AG09309 (cell line): Measurements from ENCODE around the gene PTDSS2.

Experiments
- DNase-seq: peaks from one replicate; pipeline ENCODE4 v3.0.0-alpha.2; 2010; ENCODE audit warnings: low read depth
- H3K4me3 ChIP-seq: 2 replicates; pipeline ENCODE4 v1.5.1; 2011; ENCODE audit warnings: mild to moderate bottlenecking, low read depth, low read length, moderate library complexity; ENCODE audit not compliant: control insufficient read depth
- TF ChIP-seq, protein P1 (sequence below): IDR thresholded peaks from 2 replicates; pipeline ENCODE4 v1.5.1; 2011; ENCODE audit warnings: mild to moderate bottlenecking, low read depth, low read length, inconsistent platforms; ENCODE audit not compliant: insufficient read depth, control insufficient read depth; ENCODE audit errors: missing control alignments

Gene PTDSS2

DNA sequence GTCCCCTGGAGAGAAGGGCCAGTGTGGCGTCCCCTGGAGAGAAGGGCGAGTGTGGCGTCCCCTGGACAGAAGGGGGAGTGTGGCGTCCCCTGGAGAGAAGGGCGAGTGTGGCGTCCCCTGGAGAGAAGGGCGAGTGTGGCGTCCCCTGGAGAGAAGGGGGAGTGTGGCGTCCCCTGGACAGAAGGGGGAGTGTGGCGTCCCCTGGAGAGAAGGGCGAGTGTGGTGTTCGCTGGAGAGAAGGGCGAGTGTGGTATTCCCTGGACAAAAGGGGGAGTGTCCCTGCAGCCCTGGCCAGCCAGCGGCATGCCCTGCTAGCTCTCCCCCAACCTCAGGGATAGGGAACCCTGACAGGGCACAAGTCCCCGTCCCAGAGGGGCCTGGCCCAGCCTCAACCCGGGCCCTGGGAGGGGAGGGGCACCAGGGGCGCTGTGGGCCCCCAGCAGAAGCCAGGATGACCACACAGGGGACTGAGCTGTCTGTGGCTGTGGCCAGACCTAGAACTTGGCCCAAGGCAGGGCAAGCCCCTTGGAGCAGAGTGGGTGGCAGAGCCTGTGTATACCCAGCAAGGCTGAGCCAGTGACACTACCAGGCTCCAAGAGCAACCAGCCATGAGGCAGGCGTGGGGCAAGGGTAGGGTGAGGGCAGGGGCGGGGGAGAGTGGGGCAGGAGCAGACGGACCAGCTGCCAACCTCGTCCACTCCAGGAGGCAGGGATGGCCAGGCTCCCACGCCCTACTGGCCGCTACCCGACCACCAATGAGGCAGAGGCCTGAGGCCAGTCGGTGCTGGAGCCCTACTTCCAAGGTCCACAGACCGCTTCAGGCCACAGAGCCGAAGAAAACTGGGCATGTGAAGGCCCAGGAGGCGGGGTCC lies 81.1 kb downstream of the PTDSS2 start:
- no peak overlapping the region for H3K4me3 ChIP-seq
- no peak for DNase-seq
- TF ChIP-seq, protein P1, sequence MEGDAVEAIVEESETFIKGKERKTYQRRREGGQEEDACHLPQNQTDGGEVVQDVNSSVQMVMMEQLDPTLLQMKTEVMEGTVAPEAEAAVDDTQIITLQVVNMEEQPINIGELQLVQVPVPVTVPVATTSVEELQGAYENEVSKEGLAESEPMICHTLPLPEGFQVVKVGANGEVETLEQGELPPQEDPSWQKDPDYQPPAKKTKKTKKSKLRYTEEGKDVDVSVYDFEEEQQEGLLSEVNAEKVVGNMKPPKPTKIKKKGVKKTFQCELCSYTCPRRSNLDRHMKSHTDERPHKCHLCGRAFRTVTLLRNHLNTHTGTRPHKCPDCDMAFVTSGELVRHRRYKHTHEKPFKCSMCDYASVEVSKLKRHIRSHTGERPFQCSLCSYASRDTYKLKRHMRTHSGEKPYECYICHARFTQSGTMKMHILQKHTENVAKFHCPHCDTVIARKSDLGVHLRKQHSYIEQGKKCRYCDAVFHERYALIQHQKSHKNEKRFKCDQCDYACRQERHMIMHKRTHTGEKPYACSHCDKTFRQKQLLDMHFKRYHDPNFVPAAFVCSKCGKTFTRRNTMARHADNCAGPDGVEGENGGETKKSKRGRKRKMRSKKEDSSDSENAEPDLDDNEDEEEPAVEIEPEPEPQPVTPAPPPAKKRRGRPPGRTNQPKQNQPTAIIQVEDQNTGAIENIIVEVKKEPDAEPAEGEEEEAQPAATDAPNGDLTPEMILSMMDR: no peak

GRCh38 chr11:531919-532526 lies 81.9 kb downstream of the PTDSS2 start:
- no peak overlapping the region for H3K4me3 ChIP-seq
- TF ChIP-seq, protein P1: no peak
- DNase-seq: no peak

DNA sequence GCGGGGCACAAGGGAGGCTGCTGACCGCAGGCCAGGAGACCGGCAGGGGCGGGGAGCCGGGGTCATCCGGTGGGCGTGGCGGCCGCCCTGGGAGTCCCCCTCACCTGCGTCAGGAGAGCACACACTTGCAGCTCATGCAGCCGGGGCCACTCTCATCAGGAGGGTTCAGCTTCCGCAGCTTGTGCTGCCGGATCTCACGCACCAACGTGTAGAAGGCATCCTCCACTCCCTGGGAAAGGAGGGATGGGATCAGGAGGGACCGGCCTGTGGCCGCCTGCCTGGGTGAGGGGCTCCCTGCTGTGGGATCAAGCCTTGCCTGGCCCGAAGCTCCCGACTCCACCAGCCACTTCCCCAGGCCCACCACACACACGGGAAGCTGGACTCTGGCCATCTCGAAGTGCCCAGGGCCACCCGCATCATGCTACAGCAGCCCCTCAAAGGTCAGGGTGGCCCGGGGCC lies 82.5 kb downstream of the PTDSS2 start:
- no peak overlapping the region for H3K4me3 ChIP-seq
- DNase-seq: no peak
- TF ChIP-seq, protein P1: no peak

DNA sequence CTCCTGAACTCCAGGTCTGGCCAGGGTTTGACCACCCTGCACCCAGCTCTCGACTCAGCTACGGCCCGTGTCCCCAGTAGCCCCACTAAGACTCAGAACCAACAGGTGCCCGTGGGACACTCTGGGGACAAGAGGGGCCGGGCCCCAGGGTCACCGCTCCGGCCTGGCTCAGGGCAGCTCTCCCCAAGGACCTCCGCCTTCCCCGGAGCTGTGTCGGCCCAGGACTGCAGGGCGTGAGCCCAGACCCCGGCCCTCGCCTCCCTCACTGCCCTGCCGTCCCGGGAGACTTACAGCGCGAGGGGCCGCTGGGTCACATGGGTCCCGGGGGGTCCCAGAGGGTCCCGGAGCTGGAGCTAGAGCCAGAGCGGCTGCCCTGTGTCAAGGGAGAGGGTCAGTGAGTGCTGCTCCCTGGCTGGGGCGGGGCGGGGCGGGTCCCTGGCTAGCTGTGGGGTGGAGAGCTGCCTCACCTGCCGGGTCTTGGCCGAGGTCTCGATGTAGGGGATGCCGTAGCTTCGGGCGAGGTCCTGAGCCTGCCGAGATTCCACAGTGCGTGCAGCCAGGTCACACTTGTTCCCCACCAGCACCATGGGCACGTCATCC lies 83.0 kb downstream of the PTDSS2 start:
- no peak for DNase-seq
- H3K4me3 ChIP-seq: no peak overlapping the region
- TF ChIP-seq, protein P1: no peak

DNA sequence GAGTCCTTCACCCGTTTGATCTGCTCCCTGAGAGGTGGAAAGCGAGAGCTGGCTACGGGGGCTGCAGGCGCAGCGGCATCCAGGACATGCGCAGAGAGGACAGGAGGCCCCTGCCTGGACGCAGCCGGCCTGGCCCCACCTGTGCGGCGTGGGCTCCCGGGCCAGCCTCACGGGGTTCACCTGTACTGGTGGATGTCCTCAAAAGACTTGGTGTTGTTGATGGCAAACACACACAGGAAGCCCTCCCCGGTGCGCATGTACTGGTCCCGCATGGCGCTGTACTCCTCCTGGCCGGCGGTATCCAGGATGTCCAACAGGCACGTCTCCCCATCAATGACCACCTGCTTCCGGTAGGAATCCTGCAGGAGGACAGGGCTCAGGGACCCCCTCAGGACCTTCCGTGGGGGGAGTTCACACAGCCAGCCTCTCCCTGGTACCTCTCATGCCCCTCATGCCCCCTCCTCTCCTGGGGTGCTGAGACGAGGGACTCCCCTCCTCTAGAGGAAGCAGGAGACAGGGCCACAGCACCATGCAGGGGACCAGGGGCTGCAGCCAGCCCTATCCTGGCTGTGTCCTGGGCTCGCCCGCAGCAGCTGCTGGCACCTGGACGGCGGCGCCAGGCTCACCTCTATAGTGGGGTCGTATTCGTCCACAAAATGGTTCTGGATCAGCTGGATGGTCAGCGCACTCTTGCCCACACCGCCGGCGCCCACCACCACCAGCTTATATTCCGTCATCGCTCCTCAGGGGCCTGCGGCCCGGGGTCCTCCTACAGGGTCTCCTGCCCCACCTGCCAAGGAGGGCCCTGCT lies 83.7 kb downstream of the PTDSS2 start:
- TF ChIP-seq, protein P1: no peak
- no peak for DNase-seq
- peak overlapping the region; percentile 87 for H3K4me3 ChIP-seq
